ENCODE results near the gene C14orf180. TPM values are rescaled to one million over a fixed set of nuclear protein-coding genes. Genes with fewer than 3 reads are reported as not detected.

C14orf180 gene
- total RNA-seq, 6 experiments from 2014 or later: 0.35 to 4.0 (median 1.9) TPM

DNA sequence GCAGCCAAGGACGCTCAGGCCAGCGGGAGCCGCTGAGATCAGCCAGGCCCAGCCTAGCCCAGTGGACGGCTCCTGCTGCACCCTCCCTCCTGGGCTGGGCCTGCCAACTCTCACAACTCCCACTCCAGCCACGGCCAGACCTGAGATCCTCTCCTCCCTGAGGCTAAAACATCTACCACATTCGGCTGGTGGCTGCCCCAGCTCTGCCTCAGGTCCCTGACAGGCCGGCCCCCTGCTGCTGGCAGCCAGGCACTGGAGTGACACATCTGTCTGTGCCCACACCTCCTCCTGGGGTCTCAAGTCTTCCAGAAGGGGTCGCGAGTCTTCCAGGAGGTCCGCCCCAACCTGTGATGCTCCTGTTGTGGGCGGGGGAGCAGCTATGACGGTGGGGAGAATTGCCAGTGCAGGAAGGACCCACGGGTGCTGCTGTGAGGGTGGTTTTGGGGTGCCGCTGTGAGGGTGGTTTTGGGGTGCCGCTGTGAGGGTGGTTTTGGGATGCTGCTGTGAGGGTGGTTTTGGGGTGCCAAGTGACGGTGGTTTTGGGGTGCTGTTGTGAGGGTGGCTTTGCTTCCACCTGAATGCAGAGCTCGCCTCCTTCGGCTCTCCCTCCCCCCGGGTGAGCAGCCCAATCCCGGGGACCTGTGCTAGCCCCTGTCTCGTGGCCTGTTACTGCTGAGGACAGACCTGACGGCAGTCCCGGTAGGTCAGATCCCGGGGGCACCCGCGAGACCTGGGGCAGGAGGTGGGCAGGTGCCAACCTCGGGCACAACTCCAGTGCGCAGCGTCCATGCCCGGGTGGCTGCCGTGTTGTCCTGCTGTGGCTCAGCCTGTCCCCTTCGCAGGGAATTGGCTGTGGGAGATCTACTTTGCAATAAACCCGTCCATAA lies 27.5 kb upstream of the C14orf180 start:
- Histone ChIP-seq H3K27ac (no peak overlapping the region), H3K4me1 (no peaks in the 10 kb centered on the region), H3K9me3 (no peaks in the 10 kb centered on the region), H3K36me3 (no peaks in the 10 kb centered on the region), H3K4me3 (no peak overlapping the region), H3K27me3 (no peaks in the 10 kb centered on the region)
- 61% methylated on average over 9 of the region's 33 CpGs for WGBS (ENCODE audit: insufficient coverage, low coverage, low lambda C conversion rate, missing lambda C conversion rate)
- no peak for ATAC-seq
- DNase-seq: peak; percentile 14 to 49 (median 37)
- intact Hi-C loops (cut with DNase I): no loop called here
- no peak for TF ChIP-seq POLR2A (IDR thresholded peaks at IDR 0.05)
- TF ChIP-seq, protein P1, sequence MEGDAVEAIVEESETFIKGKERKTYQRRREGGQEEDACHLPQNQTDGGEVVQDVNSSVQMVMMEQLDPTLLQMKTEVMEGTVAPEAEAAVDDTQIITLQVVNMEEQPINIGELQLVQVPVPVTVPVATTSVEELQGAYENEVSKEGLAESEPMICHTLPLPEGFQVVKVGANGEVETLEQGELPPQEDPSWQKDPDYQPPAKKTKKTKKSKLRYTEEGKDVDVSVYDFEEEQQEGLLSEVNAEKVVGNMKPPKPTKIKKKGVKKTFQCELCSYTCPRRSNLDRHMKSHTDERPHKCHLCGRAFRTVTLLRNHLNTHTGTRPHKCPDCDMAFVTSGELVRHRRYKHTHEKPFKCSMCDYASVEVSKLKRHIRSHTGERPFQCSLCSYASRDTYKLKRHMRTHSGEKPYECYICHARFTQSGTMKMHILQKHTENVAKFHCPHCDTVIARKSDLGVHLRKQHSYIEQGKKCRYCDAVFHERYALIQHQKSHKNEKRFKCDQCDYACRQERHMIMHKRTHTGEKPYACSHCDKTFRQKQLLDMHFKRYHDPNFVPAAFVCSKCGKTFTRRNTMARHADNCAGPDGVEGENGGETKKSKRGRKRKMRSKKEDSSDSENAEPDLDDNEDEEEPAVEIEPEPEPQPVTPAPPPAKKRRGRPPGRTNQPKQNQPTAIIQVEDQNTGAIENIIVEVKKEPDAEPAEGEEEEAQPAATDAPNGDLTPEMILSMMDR (IDR thresholded peaks at IDR 0.05): no peak

DNA sequence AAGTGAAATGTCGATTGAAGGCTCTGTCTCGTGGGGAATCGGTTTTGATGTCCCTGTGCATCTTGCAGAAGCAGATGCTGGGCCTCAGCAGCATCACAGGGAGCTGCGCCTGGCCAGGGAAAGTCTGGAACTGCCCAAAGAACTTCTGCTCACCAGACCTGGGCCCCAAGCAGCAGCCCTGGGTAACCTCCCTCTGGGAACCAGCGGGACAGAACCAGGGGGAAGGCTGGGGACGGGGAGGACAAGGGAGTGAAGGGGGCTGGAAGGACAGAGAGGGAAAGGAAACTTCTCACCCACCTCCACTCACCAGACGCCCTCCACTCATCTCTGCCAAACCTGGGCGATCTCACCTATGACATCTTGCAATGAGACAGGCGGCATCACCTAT lies 26.8 kb upstream of the C14orf180 start:
- no peaks in the 10 kb centered on the region for H3K36me3 ChIP-seq
- ATAC-seq: no peak
- H3K4me1 ChIP-seq: no peaks in the 10 kb centered on the region
- H3K27me3 ChIP-seq: no peaks in the 10 kb centered on the region
- WGBS (ENCODE audit: insufficient coverage, low coverage, low lambda C conversion rate, missing lambda C conversion rate): 35% methylated on average over 2 of the region's 9 CpGs
- DNase-seq: no peak
- intact Hi-C loops (cut with DNase I): no loop called here
- H3K27ac ChIP-seq: no peak overlapping the region
- TF ChIP-seq, protein P1 (IDR thresholded peaks at IDR 0.05): no peak
- TF ChIP-seq POLR2A (IDR thresholded peaks at IDR 0.05): no peak
- H3K9me3 ChIP-seq: no peaks in the 10 kb centered on the region
- H3K4me3 ChIP-seq: no peak overlapping the region

DNA sequence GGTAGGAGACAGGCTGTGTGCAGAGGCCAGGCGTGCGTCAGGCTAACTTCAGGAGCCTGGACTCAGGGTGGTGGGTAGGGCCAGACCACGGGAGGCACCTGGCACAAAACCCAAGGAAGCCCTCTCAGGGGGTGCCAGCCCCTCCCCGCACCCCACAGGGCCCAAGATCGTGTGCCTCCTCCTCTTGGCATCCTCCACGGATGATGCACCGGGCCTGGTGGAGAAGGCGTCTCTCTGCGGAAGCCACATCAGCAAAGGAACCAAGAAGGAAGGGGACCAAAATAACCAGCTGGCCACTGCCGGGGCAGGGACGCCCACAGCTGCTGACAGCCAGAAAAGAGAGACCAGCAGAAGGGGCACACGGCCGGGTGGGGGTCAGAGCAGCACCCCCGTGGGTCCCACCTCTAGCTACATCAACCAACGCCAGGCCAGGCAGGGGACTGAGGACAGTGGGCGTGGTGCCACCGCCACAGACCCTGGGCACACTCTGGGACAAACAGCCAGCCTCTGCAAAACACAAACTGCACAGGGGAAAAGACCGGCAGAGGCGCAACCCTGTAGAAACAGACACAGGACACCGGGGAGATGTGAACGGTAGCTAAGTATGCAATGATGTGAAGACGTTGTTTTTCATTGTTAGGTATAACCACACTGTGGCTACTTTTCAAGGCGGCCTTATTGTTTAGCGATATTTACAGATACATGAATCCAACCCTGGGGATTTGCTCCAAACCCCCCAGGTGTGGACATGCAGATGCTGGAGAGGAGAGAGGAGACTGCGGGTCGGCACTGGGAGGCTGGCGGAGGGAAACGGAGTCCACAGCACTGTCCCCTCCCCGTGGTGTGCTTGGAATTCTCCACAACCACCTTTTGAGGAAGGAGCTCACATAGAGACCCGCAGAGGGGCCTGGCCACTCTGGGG lies 26.1 kb upstream of the C14orf180 start:
- no peaks in the 10 kb centered on the region for H3K36me3 ChIP-seq
- no peak for ATAC-seq
- H3K4me3 ChIP-seq: no peak overlapping the region
- H3K9me3 ChIP-seq: no peaks in the 10 kb centered on the region
- H3K27ac ChIP-seq: no peak overlapping the region
- no peaks in the 10 kb centered on the region for H3K4me1 ChIP-seq
- TF ChIP-seq, protein P1 (IDR thresholded peaks at IDR 0.05): no peak
- TF ChIP-seq POLR2A (IDR thresholded peaks at IDR 0.05): no peak
- intact Hi-C loops (cut with DNase I): no loop called here
- DNase-seq: peak; percentile 13 to 44 (median 34)
- 67% methylated on average over 11 of the region's 30 CpGs for WGBS (ENCODE audit: insufficient coverage, low coverage, low lambda C conversion rate, missing lambda C conversion rate)
- H3K27me3 ChIP-seq: no peaks in the 10 kb centered on the region

DNA sequence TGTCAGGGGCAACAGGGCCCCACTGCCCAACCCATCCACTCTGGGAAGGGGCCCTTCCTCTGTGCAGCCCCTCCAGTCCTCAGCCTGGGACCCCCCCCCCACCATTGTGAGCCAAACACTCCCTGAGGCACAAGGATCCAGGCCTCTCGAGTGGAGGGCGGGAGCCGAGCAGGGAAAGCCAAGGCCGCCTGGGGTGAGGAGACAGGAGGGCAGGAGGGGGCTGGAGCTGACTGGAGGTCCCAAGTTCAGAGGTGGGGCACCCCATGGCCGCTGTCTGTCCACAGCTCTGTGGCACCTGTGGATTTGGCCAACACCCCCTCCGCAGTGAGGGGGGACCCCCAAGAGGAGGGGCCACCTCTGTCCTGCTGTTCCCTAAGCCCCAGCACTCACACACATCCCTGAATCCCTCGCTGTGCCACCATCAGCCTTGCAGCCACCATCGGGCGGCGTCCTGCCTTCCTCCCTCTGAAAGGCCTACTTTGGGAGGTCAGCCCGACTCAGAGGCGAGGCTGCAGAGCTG lies 25.4 kb upstream of the C14orf180 start:
- H3K27me3 ChIP-seq: no peaks in the 10 kb centered on the region
- intact Hi-C loops (cut with DNase I): no loop called here
- ATAC-seq: no peak
- no peak overlapping the region for H3K27ac ChIP-seq
- WGBS (ENCODE audit: insufficient coverage, low coverage, low lambda C conversion rate, missing lambda C conversion rate): no CpG with 5 or more reads among the region's 12 CpGs
- TF ChIP-seq, protein P1 (IDR thresholded peaks at IDR 0.05): no peak
- TF ChIP-seq POLR2A (IDR thresholded peaks at IDR 0.05): no peak
- DNase-seq: peak; percentile 7 to 35 (median 33)
- H3K4me1 ChIP-seq: no peaks in the 10 kb centered on the region
- no peaks in the 10 kb centered on the region for H3K9me3 ChIP-seq
- no peak overlapping the region for H3K4me3 ChIP-seq
- H3K36me3 ChIP-seq: no peaks in the 10 kb centered on the region

Measured in right lobe of liver (tissue), 6 donors.